ENCODE results near the gene RAI14.

DNA sequence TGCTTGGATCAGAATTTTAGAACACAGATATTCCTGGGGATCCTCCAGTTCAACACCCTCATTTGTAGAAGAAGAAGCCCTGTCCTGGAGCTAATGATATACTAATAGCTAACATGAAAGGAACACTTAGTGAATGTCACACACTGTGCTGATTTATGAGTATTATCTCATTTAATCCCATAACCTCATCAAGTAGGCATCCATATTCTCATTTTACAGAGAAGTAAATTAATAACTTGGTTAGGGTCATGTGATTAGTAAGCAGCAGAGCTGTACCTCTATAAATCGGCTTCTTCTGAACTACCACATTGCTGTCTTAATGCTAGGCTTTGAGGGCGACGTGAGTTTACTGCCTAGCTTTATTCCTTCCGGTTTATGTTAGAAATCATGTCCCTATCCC is 188.9 kb downstream of the RAI14 start:
- TF ChIP-seq, protein P1, sequence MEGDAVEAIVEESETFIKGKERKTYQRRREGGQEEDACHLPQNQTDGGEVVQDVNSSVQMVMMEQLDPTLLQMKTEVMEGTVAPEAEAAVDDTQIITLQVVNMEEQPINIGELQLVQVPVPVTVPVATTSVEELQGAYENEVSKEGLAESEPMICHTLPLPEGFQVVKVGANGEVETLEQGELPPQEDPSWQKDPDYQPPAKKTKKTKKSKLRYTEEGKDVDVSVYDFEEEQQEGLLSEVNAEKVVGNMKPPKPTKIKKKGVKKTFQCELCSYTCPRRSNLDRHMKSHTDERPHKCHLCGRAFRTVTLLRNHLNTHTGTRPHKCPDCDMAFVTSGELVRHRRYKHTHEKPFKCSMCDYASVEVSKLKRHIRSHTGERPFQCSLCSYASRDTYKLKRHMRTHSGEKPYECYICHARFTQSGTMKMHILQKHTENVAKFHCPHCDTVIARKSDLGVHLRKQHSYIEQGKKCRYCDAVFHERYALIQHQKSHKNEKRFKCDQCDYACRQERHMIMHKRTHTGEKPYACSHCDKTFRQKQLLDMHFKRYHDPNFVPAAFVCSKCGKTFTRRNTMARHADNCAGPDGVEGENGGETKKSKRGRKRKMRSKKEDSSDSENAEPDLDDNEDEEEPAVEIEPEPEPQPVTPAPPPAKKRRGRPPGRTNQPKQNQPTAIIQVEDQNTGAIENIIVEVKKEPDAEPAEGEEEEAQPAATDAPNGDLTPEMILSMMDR (conservative IDR thresholded peaks at IDR 0.05 in 1 of 2, IDR thresholded peaks at IDR 0.05 in 1 of 2; ENCODE audit: low read depth in 1 of 2, low read length in 2 of 2) = no peak
- TF ChIP-seq EZH2 (IDR thresholded peaks at IDR 0.05; ENCODE audit: low read length, missing control alignments) = no peak
